Measurements from ENCODE around the gene ANAPC1.
"Not testable (repeated sequence)": the region's sequence is repeated elsewhere in the genome, so short reads cannot be mapped to it uniquely, and the experiment has no call there.

ANAPC1 gene

GRCh38 chr2:111725742-111726141 lies 158.3 kb downstream of the ANAPC1 start:
- DNase-seq, result not testable (repeated sequence)

- not testable (repeated sequence) for DNase-seq
Measured at GRCh38 chr2:111719610-111720009, 164.4 kb downstream of the ANAPC1 start.

All from NCI-H1436 (cell line).